Renal cortex interstitium (tissue), 11 donors: Measurements from ENCODE around the gene RUVBL1. TPM values are rescaled to one million over a fixed set of nuclear protein-coding genes. Genes with fewer than 3 reads are reported as not detected.
A peak's percentile ranks its signal among the peaks of the same experiment; 100 is the strongest.

ENCODE experiments used
- DNase-seq, 11 donors: peaks; one replicate each; pipeline ENCODE4 v3.0.0-alpha.2; 2013; ENCODE audit warnings: low read depth in 9 of 11, low spot score in 4 of 11; ENCODE audit errors: extremely low read depth in 1 of 11
- polyA plus RNA-seq, 3 donors: library from polyadenylated mRNA; unstranded; fragments of 120-200 nt; gene quantifications; one replicate each; pipeline ENCODE4 v1.2.1, GENCODE V29; 2013; ENCODE audit not compliant: insufficient read length in 3 of 3

Gene RUVBL1
- polyA plus RNA-seq, 3 donors: 64.9 to 72.3 (median 70.9) TPM

- no peak for DNase-seq
These were observed 67.4 kb downstream of the RUVBL1 start for GRCh38 chr3:128056258-128056657.

DNA sequence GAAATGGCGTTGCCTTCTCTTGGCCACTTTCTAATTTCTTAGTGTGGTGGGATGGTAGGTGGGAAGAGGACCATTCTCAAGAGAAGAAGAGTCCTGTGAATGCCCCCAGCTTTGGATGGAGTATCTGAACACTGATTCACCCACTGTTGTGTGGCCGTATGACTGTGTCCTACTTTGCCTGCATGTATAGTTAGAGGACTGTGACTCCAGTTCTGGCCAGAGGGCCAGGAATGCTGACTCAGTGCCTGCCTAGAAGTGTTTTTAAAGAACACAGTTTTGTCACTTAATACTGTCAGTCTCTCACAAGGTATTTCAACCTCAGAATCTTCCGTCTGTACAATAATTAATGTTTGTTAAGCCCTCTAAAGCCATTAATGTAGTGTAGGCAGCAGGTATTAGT is 69.2 kb downstream of the RUVBL1 start:
- no peak for DNase-seq

DNA sequence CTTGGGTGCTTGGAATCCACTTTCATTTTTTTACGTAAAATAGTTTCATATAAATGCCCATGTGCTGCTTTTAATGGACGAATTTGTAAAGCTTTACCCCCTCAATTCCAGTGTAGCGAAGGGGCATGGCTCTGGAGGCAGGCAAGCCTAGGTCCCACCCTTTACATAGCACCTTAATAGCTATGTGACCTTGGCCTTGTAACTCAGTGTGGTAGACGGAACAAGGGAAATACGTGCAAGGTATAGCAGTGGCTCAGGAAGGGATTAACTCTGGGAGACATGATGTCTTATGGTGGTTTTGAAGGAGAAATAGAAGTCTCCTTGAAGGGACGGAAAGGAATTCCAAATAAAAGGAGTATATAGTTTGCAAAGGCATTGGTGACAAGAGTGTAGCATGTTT is 70.0 kb downstream of the RUVBL1 start:
- no peak for DNase-seq

DNA sequence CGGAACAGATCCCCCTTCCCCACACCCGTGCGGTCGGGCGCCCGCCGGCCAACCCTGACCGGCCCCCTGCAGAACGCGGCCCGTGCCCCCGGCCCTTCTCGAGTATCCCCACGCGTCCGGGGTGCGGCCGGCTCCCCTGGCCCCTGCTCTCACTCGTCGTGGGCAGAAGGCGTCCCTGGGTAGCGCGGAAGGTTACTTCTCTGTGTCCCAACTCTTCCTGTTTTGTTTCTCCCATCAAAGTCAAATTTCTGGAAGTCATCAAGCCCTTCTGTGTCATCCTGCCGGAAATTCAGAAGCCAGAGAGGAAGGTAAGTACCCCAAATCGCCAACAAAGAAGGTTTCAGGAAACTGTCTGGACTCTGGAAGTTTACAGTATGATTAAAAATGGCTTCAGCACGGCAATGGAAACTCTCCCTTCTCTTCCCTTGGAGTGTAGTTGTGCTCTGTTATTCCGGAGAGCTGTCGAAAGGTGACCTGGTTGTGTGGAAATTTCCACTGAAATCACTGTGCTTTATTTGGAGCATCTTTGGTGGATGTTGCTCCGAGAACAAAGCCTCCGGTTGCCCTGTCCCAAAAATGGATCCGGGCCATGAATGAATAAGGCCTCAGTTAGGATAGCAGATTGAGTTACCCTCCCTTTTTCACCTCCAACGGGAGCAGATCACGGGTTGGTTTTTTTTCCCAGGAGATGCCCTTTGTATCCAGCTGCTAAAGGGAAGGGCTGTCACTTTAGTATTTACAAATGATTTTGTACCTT is 70.8 kb downstream of the RUVBL1 start:
- peak in 1 of 11 donors; percentile 11 for DNase-seq

DNA sequence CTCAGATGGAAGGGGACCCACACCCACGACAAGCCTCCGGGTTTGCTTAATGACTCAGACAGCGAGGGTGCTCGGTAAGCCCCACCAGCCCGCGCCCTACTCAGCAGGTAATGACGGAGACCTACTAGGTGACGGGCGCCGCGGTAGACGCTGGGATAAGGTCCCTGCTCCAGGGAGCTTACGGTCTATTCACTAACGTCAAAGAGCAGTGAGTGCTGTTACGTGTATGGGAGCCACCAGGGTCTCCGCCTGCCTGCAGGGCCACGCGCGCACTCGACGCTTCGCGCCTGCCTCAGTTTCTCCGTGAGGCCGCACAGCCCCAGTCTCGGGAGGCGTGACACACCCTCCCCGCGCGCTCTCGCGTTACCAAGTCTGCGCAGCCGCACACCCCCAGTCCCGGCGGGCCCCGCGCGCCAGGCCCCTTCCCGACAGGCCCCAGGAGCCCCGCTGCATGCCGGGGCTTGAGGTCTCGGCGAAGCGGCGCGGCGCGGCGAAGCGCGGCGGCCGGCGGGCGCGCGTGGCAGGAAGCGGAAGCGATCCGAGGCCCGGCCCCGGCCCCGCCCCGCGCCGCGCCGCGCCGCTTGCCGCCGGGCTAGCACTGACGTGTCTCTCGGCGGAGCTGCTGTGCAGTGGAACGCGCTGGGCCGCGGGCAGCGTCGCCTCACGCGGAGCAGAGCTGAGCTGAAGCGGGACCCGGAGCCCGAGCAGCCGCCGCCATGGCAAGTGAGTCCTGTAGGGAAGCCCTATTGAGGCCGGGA is 71.6 kb downstream of the RUVBL1 start, which contains the start of gene SEC61A1:
SEC61A1 (plus strand) TSS at position 601 of the 758 bp plus-strand sequence; CDS start at position 717, 116 bp downstream.
- DNase-seq: peak; percentile 70 to 93 (median 90)

- DNase-seq: peak in 2 of 11 donors; percentile 14 to 25
These were observed 72.2 kb downstream of the RUVBL1 start for GRCh38 chr3:128051459-128051836.

- DNase-seq: no peak
These were observed 73.0 kb downstream of the RUVBL1 start for GRCh38 chr3:128050597-128050996.

GRCh38 chr3:128041344-128041743 is 82.3 kb downstream of the RUVBL1 start:
- peak in 1 of 11 donors; percentile 7 for DNase-seq

DNA sequence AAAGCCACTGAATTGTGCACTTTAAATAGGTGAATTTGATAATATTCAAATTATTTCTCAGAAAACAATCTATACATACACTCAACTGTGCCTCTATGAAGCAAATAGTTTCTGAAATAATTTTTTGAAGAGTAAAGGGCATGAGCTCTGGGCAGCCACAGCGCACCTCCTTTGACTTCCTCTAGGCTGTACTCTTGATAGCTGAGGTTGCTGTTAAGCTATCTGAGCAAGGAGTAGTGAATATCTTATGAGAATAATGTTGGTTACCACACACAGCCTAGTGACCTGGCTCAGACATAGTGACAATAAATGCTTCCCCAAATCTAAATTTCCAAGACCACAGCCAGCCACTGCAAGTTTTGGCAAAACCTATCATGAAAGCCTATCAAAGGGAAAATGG is 83.0 kb downstream of the RUVBL1 start:
- DNase-seq: no peak

GRCh38 chr3:128040041-128040440 is 83.6 kb downstream of the RUVBL1 start:
- DNase-seq: no peak

- no peak for DNase-seq
These were observed 87.5 kb downstream of the RUVBL1 start for GRCh38 chr3:128036119-128036518.

DNA sequence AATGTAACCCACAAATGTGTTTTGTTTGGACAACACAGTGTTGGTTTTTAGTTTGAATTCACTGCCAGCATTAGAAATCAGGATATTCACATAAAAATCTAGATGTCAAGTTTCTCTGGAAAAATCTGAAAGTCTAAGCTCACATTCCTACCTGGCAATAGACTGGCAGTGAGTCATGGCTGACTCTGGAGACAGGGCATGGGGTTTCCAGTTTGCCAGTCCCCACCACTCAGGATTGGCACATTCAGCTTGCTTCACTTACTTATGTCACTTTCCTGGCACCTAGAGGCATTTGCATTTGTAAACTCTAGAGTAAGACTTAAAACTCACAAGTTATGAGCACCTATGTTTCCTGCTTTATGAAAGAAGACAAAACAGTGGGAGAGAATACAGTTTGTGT is 90.5 kb downstream of the RUVBL1 start:
- no peak for DNase-seq

Other genes with a start within 250 kb of the RUVBL1 start
- gene KBTBD12, start 208.6 kb downstream of the RUVBL1 start, polyA plus RNA-seq: 1 to 10 TPM in 2 of 3 donors, under 1 TPM in 1; 0.96 to 1.5 (median 1.0) TPM
- gene SEC61A1, start 71.4 kb downstream of the RUVBL1 start, polyA plus RNA-seq: 100 to 1,000 TPM; 161 to 180 (median 172) TPM
- gene EEFSEC, start 29.7 kb upstream of the RUVBL1 start, polyA plus RNA-seq: 10 to 100 TPM; 19.5 to 26.9 (median 25.5) TPM